RPMI8226 (cell line): ENCODE data around the gene WNT3.
"Not testable (repeated sequence)": the region's sequence is repeated elsewhere in the genome, so short reads cannot be mapped to it uniquely, and the experiment has no call there.

Source experiments
- DNase-seq: peaks from one replicate; pipeline ENCODE4 v3.0.0-alpha.2; 2015

The WNT3 gene

GRCh38 chr17:46764000-46764708, 54.3 kb downstream of the WNT3 start:
- DNase-seq, result no peak

- DNase-seq, result no peak
These were observed 55.1 kb downstream of the WNT3 start for GRCh38 chr17:46763416-46763815.

- DNase-seq, result no peak
These were observed 59.4 kb downstream of the WNT3 start for GRCh38 chr17:46759141-46759540.

GRCh38 chr17:46758614-46759013, 59.9 kb downstream of the WNT3 start:
- no peak for DNase-seq

GRCh38 chr17:46757588-46757987, 60.9 kb downstream of the WNT3 start:
- DNase-seq, result not testable (repeated sequence)

GRCh38 chr17:46756861-46757260, 61.6 kb downstream of the WNT3 start:
- no peak for DNase-seq

- no peak for DNase-seq
These were observed 62.3 kb downstream of the WNT3 start for GRCh38 chr17:46756081-46756735.

- no peak for DNase-seq
These were observed 64.7 kb downstream of the WNT3 start for GRCh38 chr17:46753776-46754175.

GRCh38 chr17:46751425-46751824, 67.1 kb downstream of the WNT3 start:
- DNase-seq, result no peak

- DNase-seq, result no peak
These were observed 73.1 kb downstream of the WNT3 start for GRCh38 chr17:46745376-46745775.

- no peak for DNase-seq
These were observed 74.1 kb downstream of the WNT3 start for GRCh38 chr17:46744441-46744840.

- no peak for DNase-seq
These were observed 75.8 kb downstream of the WNT3 start for GRCh38 chr17:46742565-46743270.

GRCh38 chr17:46741122-46741730, 77.3 kb downstream of the WNT3 start:
- DNase-seq, result no peak

- DNase-seq, result no peak
These were observed 78.5 kb downstream of the WNT3 start for GRCh38 chr17:46739982-46740381.

- DNase-seq, result no peak
These were observed 79.9 kb downstream of the WNT3 start for GRCh38 chr17:46738544-46738943.

- no peak for DNase-seq
These were observed 81.2 kb downstream of the WNT3 start for GRCh38 chr17:46737326-46737725.

- peak; percentile 47 for DNase-seq
These were observed 82.4 kb downstream of the WNT3 start for GRCh38 chr17:46736100-46736499.

GRCh38 chr17:46733837-46734475, 84.5 kb downstream of the WNT3 start:
- no peak for DNase-seq

- no peak for DNase-seq
These were observed 85.6 kb downstream of the WNT3 start for GRCh38 chr17:46732754-46733398.

- DNase-seq, result no peak
These were observed 86.3 kb downstream of the WNT3 start for GRCh38 chr17:46732160-46732559.

GRCh38 chr17:46730679-46731078, 87.8 kb downstream of the WNT3 start:
- DNase-seq, result no peak

- no peak for DNase-seq
These were observed 88.5 kb downstream of the WNT3 start for GRCh38 chr17:46730026-46730425.
